Measurements from ENCODE around the gene HIGD1B.

HIGD1B gene

DNA sequence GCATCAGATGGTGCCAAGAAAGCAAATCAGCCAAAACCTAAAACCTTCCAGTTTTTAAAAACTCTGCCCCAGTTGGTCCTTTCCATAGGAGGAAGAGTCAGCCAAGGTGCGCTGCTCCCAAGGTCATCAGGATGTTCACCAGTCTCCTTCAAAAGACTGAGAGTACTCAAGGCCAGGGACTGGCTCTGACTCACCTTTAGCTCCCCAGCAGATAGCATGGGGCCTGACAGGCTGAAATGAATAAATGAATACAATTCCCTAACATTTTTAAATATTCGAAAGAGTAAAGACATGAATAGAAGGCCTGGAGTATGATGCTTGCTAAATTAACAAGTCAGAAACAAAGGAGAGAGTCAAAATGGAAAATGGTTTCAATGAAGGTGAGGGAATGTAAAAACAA lies 32.4 kb downstream of the HIGD1B start:
- no peak for DNase-seq

DNA sequence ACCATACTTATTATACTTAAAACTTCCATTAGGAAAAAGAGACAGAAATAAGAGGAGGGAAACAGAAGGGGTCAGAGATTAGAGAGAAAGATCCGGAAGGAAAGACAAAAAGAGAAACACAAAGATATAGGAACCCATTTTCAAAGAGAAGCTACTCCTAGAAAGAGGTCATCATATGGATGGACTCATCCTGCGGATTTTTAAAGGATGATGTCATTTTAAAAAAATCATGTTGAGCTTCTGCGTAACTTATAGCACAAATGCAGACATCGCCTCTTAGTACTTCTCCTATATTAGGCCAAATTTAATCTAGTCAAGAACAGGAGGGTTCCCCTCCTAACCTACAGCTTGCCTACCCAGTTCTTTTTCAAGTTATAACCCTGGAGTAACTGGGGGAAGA lies 33.5 kb downstream of the HIGD1B start:
- DNase-seq: no peak

DNA sequence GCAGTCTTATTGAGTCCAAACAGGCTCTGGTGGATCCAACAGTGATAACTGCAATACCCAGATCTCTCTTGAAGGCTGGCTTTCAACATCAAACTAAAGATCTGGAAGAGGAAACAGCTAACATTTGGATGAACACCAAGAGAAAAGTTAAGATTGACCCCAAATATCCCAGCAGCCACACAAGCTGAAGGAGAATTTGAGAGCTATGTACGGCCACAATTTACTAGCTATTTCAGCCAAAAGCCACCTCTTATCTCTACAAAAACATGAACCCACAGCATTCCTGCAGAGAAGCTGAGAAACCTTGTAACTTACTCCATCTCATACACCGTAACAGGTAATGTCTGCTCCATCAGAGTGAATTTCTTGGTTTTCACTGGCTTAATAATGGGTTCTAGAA lies 37.3 kb downstream of the HIGD1B start:
- DNase-seq: no peak

DNA sequence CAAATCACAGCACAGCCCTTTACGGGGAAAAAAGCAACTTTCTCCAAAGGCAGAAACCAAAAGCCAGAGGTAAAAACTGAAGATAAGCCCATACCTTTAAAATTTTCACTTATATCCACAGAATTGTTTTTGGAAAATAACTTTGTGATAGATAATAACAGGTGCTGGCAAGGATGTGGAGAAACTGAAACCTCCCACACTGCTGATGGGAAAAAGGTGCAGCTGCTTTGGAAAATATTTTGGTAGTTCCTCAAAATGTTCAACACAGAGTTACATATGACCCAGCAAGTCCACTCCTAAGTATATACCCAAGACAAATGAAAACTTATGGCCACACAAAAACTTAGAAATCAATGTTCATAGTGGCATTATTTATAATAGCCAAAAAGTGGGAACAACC lies 39.3 kb downstream of the HIGD1B start:
- DNase-seq: no peak

DNA sequence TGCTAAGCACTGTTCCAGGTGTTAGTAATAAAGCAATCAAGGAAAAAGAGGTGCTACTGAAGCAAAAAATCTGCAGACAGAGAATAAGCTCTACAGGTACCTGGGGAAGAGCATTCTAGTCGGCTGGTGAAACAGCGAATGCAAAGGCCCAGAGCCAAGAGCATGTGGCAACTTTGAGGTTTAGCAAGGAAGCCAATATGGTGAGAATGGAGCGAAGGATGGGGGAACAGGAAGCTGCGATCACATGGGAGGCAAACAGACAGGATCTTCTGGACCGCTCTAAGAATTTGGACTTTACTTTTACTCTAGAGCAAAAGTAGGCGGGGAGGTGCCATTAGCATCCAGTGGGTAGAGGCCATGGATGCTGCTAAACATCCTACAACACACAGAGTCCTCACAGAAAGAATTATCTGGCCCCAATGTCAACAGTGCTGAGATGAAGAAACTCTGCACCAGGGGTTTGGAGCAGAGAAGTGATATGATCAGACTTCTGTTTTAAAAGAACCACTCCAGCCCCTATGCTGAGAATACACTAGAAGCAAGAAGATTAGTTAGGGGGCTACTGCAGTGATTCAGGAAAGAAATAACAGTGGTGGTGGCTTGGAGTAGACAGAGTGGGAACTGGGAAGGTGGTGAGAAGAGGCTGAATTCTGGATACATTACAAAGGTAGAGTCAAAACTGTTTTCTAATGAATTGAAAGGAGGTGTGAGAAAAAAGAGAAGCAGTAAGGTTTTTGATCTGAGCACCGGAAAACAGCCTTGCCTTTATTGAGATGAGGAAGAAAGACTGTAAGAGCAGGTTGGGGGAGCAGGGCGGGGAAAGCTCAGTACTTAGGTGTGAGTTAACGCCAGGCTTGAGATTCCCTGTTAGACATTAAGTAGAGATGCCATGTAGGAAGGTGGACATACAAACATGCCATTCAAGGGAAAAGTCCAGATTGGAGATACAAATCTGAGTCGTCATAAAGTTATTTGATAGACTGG lies 40.6 kb downstream of the HIGD1B start:
- DNase-seq: no peak

DNA sequence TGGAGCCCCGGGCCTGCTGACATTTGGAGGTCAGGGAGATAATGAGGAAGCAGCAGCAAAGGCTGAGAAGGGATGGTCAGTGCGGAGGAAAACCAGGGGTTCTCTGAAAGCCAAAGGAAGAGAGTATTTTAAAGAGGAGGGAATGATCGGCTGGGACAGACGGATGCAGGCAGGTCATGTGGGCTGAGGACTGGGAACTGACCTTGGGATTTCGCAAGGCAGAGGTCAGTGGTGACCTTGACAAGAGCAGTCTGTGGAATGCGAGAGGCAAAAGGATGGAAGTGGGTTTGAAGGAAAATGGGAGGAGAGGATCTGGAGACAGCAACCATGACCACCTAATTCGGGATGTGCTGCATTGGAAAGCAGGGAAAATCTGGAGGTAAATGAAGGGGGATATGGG lies 41.3 kb downstream of the HIGD1B start:
- no peak for DNase-seq

DNA sequence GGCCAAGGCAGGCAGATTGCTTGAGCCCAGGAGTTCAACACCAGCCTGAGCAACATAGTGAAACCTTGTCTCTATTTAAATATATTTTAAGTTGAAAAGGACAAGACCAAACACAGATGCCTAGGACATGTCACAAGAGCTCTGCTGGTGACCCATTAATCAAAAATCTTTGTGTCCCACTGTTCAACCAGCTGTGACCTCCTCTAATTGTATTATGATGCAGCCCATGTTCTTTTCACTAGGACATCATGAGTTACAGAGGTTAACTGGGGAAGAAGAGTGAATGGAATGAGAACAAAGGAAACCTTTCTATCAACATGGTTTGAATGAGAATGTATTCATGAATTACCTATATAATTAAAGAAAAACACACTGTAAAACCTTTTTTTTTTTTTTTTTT lies 44.6 kb downstream of the HIGD1B start:
- DNase-seq: no peak

DNA sequence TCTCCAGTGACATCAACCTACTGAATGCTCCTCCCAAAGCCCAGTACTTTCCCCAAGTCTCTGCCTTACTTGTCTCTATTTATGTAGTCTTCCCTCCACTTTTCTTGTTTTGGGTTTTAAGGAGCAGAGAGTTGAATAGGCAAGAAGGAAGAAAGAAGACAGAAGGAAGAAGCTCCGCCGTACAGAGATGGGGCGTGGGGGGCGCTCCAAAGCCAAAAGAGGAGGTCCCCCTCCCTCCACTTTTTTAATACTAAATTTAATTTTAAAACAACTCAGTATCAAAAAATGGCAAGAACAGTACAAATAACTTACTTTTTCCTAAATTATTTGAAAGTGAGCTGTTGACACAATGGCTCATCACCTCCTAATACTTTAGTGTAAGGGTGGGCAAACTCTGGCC lies 47.0 kb downstream of the HIGD1B start:
- no peak for DNase-seq

DNA sequence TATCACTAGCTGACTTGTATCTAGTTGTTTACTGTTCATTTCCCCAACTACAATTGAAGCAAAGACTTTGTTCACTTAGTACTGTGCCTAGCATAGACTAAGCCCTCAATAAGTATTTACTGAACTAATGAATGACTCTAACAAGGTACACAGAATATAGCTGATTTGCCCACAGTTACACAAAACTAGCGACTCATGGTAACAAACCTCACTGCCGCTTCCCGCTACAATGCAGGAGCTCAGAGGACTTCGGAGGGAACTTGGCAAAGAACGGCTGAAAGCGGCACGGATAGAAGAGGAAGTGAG lies 51.0 kb downstream of the HIGD1B start:
- no peak for DNase-seq

DNA sequence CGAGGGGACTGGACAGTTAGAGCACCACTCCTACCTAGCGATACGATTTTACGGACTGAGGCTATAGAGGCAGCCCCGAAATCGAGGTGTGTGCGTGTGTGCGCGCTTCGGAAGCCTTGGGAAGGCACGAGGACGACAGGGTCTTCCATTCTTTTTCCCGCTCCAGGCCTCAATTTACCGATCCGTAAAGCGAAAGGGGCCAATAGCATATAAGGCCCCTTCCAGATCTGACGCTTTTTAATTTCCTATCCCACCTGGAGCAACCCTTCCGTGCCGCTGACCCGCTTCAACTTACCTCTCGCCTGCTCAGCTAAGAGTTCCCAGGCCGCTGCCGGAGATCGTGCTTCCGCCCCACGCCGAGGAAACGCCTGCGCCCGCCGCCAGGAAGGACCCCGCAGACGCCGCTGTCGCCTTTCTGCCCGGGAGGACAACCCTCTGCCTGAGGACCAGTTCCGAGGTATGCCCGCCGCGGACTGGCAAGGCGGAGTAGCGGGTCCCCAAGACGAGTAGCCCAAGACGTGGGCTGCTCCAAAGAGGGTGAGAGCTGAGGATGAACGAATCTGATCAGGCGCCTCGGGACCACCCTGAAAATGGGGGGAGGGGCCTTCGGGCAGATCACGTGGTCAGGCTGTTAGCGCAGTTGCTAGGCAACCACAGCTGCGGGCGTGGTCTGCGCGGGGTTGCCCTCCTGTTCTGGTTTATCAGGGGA lies 51.5 kb downstream of the HIGD1B start, which contains the start of gene EFTUD2:
Gene EFTUD2, minus strand, starts transcription at position 372 of the 709 bp plus-strand sequence. CDS start 4,924 bp downstream, outside the sequence.
- peak; percentile 97 for DNase-seq

Measured in NCI-H1092 treated with DMSO at 0.1 percent for 48 hours (cell line).